Measurements from ENCODE around the gene SOX10. TPM values are rescaled to one million over a fixed set of nuclear protein-coding genes. Genes with fewer than 3 reads are reported as not detected.
A peak's percentile ranks its signal among the peaks of the same experiment; 100 is the strongest.

SOX10 gene
- total RNA-seq = 1 to 10 TPM in 1 of 4 donors, not detected in 3; 2.5 TPM

DNA sequence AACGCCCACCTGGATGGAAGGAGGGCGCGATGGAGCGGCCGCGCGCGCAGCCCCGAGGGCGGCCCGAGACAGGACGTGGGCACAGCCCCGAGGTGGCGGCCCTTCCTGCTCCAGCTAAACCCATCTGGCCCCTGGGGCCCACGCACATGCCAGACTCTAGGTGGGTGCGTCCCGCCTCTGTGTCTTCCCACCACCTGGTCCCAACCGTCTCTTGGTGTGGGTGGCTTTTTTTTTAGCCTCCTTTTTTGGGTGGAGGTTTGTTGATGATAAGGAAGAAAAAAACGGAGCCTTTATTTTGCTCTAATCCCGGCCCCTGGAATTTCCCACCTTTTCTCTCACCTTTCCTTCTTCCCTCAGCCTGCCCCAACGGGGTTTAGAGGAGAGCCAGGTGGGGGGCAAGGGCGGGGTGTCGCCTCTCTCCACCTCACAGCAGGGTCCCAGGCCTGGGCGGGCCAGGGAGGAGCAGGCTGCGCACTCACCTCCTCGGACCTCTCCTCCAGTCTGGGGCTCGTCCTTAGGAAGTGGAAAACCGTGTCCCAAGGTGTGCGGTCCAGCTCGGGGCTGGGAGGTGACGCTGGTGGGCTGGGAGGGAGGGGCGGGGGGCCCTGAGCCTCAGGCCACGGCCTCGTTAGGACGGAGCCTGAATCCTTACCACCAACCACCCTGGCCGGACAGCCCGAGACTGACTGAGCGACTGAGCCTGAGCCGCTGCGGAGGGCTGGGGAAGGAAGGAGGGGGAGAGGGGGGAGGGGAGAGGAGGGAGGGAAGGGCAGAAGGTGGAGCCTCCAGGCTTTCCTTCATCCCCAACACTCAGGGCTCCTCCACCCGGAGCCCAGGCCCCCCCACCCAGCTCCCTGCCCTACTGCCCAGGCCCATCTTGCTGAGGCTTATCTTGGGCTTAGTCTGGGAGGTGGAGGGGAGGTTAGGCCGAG is at the start of gene SOX10:
Gene SOX10, minus strand, starts transcription at position 696 of the 932 bp plus-strand sequence. CDS start 771 bp downstream, outside the sequence.
- ATAC-seq (ENCODE audit: low FRiP score) = no peak
- TF ChIP-seq, protein P1, sequence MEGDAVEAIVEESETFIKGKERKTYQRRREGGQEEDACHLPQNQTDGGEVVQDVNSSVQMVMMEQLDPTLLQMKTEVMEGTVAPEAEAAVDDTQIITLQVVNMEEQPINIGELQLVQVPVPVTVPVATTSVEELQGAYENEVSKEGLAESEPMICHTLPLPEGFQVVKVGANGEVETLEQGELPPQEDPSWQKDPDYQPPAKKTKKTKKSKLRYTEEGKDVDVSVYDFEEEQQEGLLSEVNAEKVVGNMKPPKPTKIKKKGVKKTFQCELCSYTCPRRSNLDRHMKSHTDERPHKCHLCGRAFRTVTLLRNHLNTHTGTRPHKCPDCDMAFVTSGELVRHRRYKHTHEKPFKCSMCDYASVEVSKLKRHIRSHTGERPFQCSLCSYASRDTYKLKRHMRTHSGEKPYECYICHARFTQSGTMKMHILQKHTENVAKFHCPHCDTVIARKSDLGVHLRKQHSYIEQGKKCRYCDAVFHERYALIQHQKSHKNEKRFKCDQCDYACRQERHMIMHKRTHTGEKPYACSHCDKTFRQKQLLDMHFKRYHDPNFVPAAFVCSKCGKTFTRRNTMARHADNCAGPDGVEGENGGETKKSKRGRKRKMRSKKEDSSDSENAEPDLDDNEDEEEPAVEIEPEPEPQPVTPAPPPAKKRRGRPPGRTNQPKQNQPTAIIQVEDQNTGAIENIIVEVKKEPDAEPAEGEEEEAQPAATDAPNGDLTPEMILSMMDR (IDR thresholded peaks at IDR 0.05) = no peak
- no peak for DNase-seq (ENCODE audit: low spot score)

DNA sequence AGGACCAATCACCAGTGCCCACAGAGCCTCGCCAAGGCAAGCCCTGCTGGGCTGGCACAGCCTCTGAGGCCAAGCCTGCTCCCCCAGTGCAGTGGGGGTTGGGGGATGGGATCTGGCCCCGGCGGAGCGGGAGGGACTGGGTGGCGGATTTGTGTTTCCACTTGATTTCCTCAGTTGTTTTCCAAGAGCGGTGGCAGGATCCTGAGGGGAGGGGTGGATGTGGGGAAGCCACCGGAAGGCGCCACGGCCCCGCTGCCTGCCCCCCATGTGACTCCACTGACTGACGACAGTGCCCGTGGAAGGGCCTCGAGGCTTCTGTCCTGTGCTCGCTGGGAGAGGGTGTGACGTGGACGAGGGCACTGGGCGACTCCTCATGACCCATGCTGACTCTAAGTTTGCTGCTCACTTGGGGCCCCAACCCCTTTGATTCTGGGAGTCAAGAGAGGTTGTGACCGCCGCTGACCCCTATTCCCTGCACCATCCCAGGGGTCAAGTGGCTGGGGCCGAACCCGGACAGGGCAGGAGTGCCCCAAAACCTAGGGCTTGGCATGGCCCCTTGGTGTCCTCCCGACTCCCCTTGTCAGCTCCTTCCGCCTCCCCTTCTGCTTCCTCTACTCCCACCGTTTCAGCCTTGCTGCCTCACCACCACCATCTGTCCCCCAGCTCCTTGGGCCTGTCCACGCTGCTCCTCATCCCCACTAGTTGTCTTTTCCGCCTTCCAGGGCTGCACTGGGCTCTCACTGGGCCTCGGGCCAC is 49.3 kb upstream of the SOX10 start:
- TF ChIP-seq, protein P1 (IDR thresholded peaks at IDR 0.05) = no peak
- ATAC-seq (ENCODE audit: low FRiP score) = no peak
- DNase-seq (ENCODE audit: low spot score) = no peak

DNA sequence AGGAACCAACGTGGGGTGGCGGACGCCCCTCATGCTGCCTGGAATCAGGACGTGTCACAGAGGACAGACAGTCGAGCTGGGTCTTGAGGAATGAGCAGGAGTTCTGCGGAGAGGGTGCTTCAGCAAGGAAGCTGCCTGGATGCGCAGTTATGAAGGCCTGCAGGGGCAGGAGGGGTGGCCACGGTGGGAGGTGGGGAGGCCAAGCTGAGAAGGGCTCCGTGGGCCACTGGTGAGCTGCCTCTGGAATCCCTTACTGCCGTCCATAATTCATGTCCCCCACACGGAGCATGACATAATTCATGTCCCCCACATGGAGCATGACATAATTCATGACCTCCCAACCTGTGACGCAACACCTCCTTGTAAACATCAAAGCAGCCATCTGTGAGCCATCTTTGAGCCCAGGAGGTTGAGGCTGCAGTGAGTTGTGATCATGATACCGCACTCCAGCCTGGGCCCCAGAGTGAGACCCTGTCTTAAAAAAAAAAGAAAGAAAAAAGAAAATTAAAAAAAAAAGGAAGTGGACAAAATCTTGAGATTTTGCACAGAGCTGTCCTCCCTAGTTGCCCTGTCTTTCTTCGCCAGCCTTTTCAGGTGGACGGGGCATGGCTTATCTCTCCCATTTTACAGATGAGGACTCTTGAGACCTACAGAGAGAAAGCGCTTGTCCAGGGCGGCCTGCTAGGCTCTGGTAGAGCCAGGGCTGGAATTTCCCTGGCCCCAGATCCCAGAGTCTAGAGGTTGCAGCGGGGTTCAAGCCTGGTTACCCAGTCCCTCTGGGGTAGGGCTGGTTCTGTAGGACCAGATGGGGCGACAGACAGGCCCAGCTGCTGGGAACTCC is 48.5 kb upstream of the SOX10 start:
- TF ChIP-seq, protein P1 (IDR thresholded peaks at IDR 0.05) = no peak
- ATAC-seq (ENCODE audit: low FRiP score) = no peak
- DNase-seq (ENCODE audit: low spot score) = peak; percentile 58

DNA sequence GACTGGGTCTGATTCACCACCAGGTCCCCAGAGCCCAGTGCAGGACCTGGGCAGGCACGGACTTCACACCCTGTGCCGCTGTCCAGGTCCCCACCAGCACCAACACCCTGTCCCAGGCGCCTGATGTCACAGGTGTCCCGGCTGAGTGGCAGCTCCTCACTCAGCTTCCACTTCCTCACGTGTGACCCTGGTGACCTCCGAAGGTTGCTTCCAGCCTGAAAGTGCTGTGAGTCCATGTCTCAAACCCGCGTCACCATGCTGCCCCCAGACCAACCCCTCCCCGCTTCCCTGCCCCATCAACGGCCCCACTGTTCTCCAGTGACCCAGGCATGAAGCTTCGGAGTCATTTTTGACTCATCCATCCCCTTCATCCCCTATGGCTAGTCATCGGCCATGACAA is 47.1 kb upstream of the SOX10 start:
- ATAC-seq (ENCODE audit: low FRiP score) (no peak), DNase-seq (ENCODE audit: low spot score) (no peak)
- TF ChIP-seq, protein P1 (IDR thresholded peaks at IDR 0.05) = no peak

DNA sequence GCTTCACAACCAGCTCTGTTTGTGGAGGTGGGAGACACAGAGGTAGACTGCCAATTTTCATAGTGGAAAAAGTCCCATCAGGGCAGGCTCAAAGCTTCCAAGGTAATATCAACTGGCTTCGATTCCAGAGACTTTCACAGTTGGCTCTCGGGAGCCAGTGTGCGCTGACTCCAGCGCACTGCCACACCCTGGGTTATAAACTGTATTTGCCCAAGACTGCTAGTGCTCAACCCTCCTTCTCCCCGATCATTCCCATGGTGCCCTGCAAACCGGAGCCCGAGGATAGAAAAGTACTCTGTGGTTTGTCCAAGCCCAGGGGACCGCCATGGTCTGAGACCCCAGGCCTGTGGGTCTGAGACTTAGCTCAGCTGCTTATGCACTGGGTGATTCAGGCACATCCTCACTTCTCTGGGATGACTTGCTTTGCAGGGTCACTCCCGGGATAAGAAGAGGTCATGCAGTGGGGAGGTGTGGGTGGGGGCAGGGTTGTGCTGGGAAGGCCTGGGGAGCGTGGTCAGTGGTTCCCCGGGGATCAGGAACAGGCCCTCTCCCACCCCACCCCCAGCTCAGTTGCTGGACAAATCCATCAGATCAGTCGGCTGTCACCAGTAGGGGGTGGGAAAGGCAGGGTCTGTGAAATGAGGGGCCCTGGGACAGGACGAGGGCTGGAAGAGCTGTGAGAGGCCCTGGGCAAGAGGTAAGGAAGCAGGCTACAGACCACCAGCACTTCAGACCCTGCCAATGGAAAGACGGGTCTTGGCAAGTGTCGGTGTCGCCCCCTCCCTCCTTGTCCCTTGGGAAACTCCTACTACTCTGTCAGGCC is 46.2 kb upstream of the SOX10 start:
- ATAC-seq (ENCODE audit: low FRiP score) (no peak), DNase-seq (ENCODE audit: low spot score) (no peak)
- TF ChIP-seq, protein P1 (IDR thresholded peaks at IDR 0.05) = no peak

DNA sequence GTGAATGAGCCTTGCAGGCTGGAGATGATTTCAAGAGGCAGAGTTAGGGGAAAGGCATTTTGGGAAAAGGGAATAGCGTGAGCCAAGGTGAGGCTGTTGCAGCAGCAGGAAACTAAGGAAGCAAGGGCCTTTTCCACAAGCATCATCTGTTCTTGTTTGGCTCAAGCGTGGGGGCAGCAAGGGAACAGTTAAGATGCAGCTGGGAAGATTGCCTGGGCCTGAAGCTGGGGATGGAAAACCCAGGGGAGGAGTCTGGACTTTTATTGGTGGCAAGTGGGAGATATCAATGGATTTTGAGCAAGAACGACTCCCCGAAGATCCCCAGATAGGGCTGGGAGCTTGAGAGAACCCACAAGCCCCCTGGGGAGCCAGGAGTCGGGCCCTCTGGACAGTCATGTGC is 45.5 kb upstream of the SOX10 start:
- DNase-seq (ENCODE audit: low spot score) (no peak), ATAC-seq (ENCODE audit: low FRiP score) (no peak)
- TF ChIP-seq, protein P1 (IDR thresholded peaks at IDR 0.05) = no peak
